ENCODE data around the gene SNAPIN.
A peak's percentile ranks its signal among the peaks of the same experiment; 100 is the strongest.

DNA sequence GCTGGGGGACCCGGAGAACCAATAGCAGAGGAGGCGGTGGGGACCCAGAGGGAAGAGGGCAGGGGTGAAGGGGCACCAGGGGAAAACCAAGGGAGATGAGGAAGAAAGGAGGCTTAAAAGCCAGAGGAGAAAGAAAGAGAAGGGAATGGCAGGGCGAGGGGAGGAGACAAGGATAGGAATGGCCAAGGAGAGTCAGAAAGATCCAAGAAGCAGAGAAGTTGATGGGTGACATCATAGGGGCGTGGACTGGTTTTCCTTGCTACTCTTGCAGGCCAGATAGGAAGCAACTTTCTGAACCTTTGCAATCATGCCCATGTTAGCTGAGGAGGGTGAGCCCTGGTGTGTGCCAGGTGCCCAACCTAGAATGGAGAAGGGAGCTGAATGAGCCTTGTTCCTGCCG is 25.4 kb downstream of the SNAPIN start:
- TF ChIP-seq, protein P1, sequence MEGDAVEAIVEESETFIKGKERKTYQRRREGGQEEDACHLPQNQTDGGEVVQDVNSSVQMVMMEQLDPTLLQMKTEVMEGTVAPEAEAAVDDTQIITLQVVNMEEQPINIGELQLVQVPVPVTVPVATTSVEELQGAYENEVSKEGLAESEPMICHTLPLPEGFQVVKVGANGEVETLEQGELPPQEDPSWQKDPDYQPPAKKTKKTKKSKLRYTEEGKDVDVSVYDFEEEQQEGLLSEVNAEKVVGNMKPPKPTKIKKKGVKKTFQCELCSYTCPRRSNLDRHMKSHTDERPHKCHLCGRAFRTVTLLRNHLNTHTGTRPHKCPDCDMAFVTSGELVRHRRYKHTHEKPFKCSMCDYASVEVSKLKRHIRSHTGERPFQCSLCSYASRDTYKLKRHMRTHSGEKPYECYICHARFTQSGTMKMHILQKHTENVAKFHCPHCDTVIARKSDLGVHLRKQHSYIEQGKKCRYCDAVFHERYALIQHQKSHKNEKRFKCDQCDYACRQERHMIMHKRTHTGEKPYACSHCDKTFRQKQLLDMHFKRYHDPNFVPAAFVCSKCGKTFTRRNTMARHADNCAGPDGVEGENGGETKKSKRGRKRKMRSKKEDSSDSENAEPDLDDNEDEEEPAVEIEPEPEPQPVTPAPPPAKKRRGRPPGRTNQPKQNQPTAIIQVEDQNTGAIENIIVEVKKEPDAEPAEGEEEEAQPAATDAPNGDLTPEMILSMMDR (IDR thresholded peaks at IDR 0.05): no peak
- peak in 1 of 2 donors; percentile 23 for TF ChIP-seq POLR2AphosphoS5 (IDR thresholded peaks at IDR 0.05)
- TF ChIP-seq POLR2A (IDR thresholded peaks at IDR 0.05; ENCODE audit: low read depth): no peak
- TF ChIP-seq EP300 (IDR thresholded peaks at IDR 0.05): no peak
